AG10803 (cell line): ENCODE results near the gene NECAB3.
A peak's percentile ranks its signal among the peaks of the same experiment; 100 is the strongest.

Experiments
- DNase-seq: peaks from one replicate; pipeline ENCODE4 v3.0.0; 2010; ENCODE audit warnings: low read depth
- H3K4me3 ChIP-seq: 2 replicates; pipeline ENCODE4 v1.5.1; 2011; ENCODE audit warnings: mild to moderate bottlenecking, low read length, control low read depth
- CTCF ChIP-seq: conservative IDR thresholded peaks from 2 replicates; pipeline ENCODE4 v1.5.1; 2011; ENCODE audit warnings: mild to moderate bottlenecking, low read length, control low read depth, inconsistent platforms

Gene NECAB3

GRCh38 chr20:33655164-33655563 is 19.1 kb downstream of the NECAB3 start:
- no peak for TF ChIP-seq CTCF
- no peak overlapping the region for H3K4me3 ChIP-seq
- DNase-seq, result no peak

- no peak overlapping the region for H3K4me3 ChIP-seq
- no peak for DNase-seq
- TF ChIP-seq CTCF, result no peak
Measured at GRCh38 chr20:33654680-33655161, 19.5 kb downstream of the NECAB3 start.

GRCh38 chr20:33653900-33654596 is 20.2 kb downstream of the NECAB3 start:
- no peak overlapping the region for H3K4me3 ChIP-seq
- TF ChIP-seq CTCF, result no peak
- no peak for DNase-seq

GRCh38 chr20:33653218-33653899 is 20.9 kb downstream of the NECAB3 start:
- DNase-seq, result peak; percentile 65
- peak; percentile 94 for TF ChIP-seq CTCF
- H3K4me3 ChIP-seq, result peak overlapping the region; percentile 35

GRCh38 chr20:33651562-33652048 is 22.6 kb downstream of the NECAB3 start:
- no peak for DNase-seq
- no peak for TF ChIP-seq CTCF
- no peak overlapping the region for H3K4me3 ChIP-seq

GRCh38 chr20:33650753-33651561 is 23.3 kb downstream of the NECAB3 start:
- no peak overlapping the region for H3K4me3 ChIP-seq
- no peak for TF ChIP-seq CTCF
- DNase-seq, result no peak
